ENCODE measurements around the gene CDC42EP2.
A peak's percentile ranks its signal among the peaks of the same experiment; 100 is the strongest.

CDC42EP2 gene

GRCh38 chr11:65300621-65301275, 13.9 kb upstream of the CDC42EP2 start:
- Histone ChIP-seq H3K4me1 (ENCODE audit: insufficient read depth, low read length) (peaks cover 16% of the 10 kb centered on the region; the same call in 1 of the 2 replicates), H3K4me3 (ENCODE audit: low read length) (no peak overlapping the region), H3K27me3 (ENCODE audit: insufficient read depth, low read length) (no peaks in the 10 kb centered on the region), H3K9ac (ENCODE audit: low read depth, low read length) (no peak overlapping the region), H3K27ac (ENCODE audit: low read length) (no peak overlapping the region), H3K36me3 (ENCODE audit: insufficient read depth, low read depth, low read length) (peaks cover 38% of the 10 kb centered on the region), H3K9me3 (ENCODE audit: insufficient read depth, low read depth, low read length) (no peaks in the 10 kb centered on the region)

DNA sequence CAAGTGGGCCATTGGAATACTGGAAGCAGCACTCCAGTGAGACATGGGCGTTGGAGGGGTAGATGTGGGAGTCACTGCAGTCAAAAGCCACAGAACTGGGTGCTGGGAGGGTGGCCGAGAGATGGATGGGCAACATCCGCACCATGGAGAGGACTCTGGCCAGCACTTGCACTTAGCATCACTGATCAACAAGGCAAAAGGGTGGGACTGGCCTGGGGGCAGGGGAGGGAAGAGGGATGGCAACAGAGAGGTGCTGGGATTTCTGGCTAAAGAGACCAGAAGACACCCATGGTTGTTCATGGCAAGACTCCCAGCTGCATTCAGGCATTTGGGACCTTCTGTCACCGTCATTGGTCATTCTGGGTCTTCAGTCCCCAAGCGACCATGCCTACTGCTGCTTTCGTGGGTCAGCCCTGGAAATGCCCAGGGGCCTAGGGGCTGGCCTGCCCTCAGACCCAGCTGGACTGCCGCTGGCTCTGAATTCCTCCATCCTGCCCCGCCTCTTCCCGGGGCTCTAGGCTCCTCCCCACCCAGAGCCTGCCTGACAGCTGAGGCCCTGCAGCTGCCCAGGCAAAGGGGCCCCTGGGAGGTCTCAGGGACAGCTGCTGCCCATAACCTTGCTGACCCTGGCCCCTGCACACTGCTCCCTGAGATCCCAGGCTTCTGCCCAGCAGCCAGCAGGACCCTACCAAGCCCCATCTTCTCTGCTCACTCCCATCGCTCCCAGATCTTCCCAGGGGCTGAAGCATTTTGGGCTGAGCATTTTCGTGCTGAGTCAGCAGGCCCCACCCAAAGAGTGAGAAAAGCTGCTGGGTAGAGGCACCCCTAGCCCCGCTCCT, 13.0 kb upstream of the CDC42EP2 start:
- Histone ChIP-seq H3K4me3 (ENCODE audit: low read length) (no peak overlapping the region), H3K9ac (ENCODE audit: low read depth, low read length) (peak overlapping the region; percentile 53; the same call in 1 of the 2 replicates), H3K4me1 (ENCODE audit: insufficient read depth, low read length) (peaks cover 16% of the 10 kb centered on the region; the same call in 1 of the 2 replicates), H3K9me3 (ENCODE audit: insufficient read depth, low read depth, low read length) (no peaks in the 10 kb centered on the region), H3K27ac (ENCODE audit: low read length) (peak overlapping the region; percentile 1), H3K27me3 (ENCODE audit: insufficient read depth, low read length) (no peaks in the 10 kb centered on the region), H3K36me3 (ENCODE audit: insufficient read depth, low read depth, low read length) (peaks cover 28% of the 10 kb centered on the region)

DNA sequence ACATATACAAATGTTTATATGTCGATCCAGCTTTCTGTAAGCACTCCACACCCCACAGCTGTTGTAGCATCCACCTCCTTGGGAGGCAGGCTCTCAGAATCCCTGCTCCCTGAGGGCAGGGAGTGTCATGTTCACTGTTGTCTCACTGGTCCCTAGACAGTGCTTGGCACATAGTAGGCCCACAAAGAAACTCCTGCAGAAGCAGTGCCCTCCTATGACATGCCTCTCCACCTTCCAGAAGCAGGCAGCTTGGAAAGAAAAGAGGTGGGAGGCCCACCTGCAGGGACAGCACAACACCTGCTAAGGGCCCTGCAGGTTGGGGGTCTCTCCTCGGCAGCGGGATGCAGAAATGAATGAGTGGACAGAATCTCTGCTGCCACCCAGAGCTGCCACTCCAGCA, 11.1 kb upstream of the CDC42EP2 start:
- H3K27ac ChIP-seq (ENCODE audit: low read length) = no peak overlapping the region
- no peak overlapping the region for H3K9ac ChIP-seq (ENCODE audit: low read depth, low read length)
- peaks cover 13% of the 10 kb centered on the region; the same call in 1 of the 2 replicates for H3K36me3 ChIP-seq (ENCODE audit: insufficient read depth, low read depth, low read length)

GRCh38 chr11:65304110-65304509, 10.6 kb upstream of the CDC42EP2 start:
- Histone ChIP-seq H3K9ac (ENCODE audit: low read depth, low read length) (no peak overlapping the region), H3K27me3 (ENCODE audit: insufficient read depth, low read length) (peaks cover 21% of the 10 kb centered on the region; the same call in 1 of the 2 replicates), H3K4me1 (ENCODE audit: insufficient read depth, low read length) (peaks cover 16% of the 10 kb centered on the region; the same call in 1 of the 2 replicates), H3K9me3 (ENCODE audit: insufficient read depth, low read depth, low read length) (no peaks in the 10 kb centered on the region), H3K4me3 (ENCODE audit: low read length) (no peak overlapping the region), H3K27ac (ENCODE audit: low read length) (no peak overlapping the region), H3K36me3 (ENCODE audit: insufficient read depth, low read depth, low read length) (peaks cover 7% of the 10 kb centered on the region; the same call in 1 of the 2 replicates)

More for the DNA sequence above, 11.1 kb upstream of the CDC42EP2 start:
- Histone ChIP-seq H3K27me3 (ENCODE audit: insufficient read depth, low read length) (peaks cover 15% of the 10 kb centered on the region; the same call in 1 of the 2 replicates), H3K9me3 (ENCODE audit: insufficient read depth, low read depth, low read length) (no peaks in the 10 kb centered on the region), H3K4me1 (ENCODE audit: insufficient read depth, low read length) (peaks cover 16% of the 10 kb centered on the region; the same call in 1 of the 2 replicates), H3K4me3 (ENCODE audit: low read length) (no peak overlapping the region)

DNA sequence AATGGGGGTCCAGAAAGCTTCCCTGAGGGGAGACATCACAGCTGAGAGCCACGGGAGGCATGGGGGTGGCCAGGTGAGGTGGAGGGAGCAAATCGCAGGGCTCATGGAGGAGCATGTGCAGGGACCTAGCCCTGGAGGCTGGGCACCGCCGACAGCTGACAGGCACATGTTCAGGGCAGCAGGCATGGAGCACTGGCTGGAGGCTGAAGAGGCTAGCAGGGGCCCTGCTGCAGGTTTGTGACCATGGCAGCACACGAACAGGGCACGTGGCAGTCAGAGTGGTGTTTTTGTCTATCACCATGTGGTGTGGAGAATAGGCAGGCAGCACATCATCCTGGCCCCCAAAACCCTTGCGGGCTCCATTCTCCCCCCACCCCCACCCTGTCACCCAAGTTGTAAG, 10.1 kb upstream of the CDC42EP2 start:
- no peak overlapping the region for H3K4me3 ChIP-seq (ENCODE audit: low read length)
- no peak overlapping the region for H3K9ac ChIP-seq (ENCODE audit: low read depth, low read length)
- H3K36me3 ChIP-seq (ENCODE audit: insufficient read depth, low read depth, low read length) = 0 out of 2 replicates have a peak, but pooled peaks cover 6% of the 10 kb centered on the region
- H3K9me3 ChIP-seq (ENCODE audit: insufficient read depth, low read depth, low read length) = no peaks in the 10 kb centered on the region
- H3K27me3 ChIP-seq (ENCODE audit: insufficient read depth, low read length) = peaks cover 21% of the 10 kb centered on the region; the same call in 1 of the 2 replicates
- no peak overlapping the region for H3K27ac ChIP-seq (ENCODE audit: low read length)
- H3K4me1 ChIP-seq (ENCODE audit: insufficient read depth, low read length) = peaks cover 16% of the 10 kb centered on the region; the same call in 1 of the 2 replicates

- H3K9ac ChIP-seq (ENCODE audit: low read depth, low read length) = no peak overlapping the region
- peaks cover 21% of the 10 kb centered on the region; the same call in 1 of the 2 replicates for H3K27me3 ChIP-seq (ENCODE audit: insufficient read depth, low read length)
- no peak overlapping the region for H3K27ac ChIP-seq (ENCODE audit: low read length)
- H3K4me3 ChIP-seq (ENCODE audit: low read length) = no peak overlapping the region
- peaks cover 16% of the 10 kb centered on the region; the same call in 1 of the 2 replicates for H3K4me1 ChIP-seq (ENCODE audit: insufficient read depth, low read length)
- no peaks in the 10 kb centered on the region for H3K9me3 ChIP-seq (ENCODE audit: insufficient read depth, low read depth, low read length)
- 0 out of 2 replicates have a peak, but pooled peaks cover 6% of the 10 kb centered on the region for H3K36me3 ChIP-seq (ENCODE audit: insufficient read depth, low read depth, low read length)
Observed at GRCh38 chr11:65305501-65306268, 9.0 kb upstream of the CDC42EP2 start.

DNA sequence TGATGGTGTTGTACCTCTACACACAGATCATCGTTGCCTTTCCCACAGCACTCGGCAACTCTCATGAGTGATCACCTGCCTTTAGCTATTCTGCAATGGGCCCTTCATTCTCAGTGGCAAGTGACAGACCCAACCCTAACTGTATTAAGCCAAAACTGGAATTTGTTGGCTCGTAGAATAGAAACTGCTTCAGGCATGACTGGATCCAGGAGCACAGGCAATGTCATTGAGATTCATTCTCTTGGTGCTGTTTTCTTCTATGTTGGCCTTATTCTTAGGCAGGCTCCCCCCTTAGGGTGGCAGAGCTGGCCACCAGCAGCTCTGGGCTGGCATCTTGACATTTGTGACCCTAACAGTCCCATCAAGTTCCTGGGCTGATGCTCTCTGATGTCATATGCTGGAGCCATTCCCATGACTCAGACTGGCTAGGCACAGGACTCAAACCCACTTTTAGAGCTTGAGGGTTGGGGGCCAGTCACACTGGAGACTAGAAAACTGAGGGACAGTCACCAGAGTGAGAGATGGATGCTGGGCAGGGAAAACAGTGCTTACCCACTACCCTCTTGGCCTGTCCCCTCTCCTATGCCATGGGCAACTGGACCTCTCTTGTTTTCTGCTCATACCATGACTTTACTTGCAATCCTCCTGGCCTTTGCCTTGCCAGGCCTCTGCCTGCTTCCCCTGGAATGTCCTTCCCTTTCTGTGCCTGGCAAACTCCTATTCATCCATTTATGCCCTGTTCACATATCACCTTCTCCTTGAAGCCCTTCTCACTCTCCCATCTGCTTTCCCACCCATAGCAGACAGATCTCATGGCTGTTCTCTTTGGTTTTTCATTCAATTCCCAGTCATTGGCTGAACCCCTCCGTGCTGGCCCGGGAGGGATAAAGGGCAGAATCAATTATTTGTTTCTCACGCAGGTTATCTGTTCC, 7.1 kb upstream of the CDC42EP2 start:
- H3K9ac ChIP-seq (ENCODE audit: low read depth, low read length) = no peak overlapping the region
- peaks cover 21% of the 10 kb centered on the region; the same call in 1 of the 2 replicates for H3K27me3 ChIP-seq (ENCODE audit: insufficient read depth, low read length)
- no peak overlapping the region for H3K27ac ChIP-seq (ENCODE audit: low read length)
- H3K4me3 ChIP-seq (ENCODE audit: low read length) = no peak overlapping the region
- H3K9me3 ChIP-seq (ENCODE audit: insufficient read depth, low read depth, low read length) = no peaks in the 10 kb centered on the region
- H3K4me1 ChIP-seq (ENCODE audit: insufficient read depth, low read length) = no peaks in the 10 kb centered on the region
- H3K36me3 ChIP-seq (ENCODE audit: insufficient read depth, low read depth, low read length) = 0 out of 2 replicates have a peak, but pooled peaks cover 6% of the 10 kb centered on the region

- Histone ChIP-seq H3K9ac (ENCODE audit: low read depth, low read length) (no peak overlapping the region), H3K27ac (ENCODE audit: low read length) (no peak overlapping the region), H3K4me1 (ENCODE audit: insufficient read depth, low read length) (no peaks in the 10 kb centered on the region), H3K27me3 (ENCODE audit: insufficient read depth, low read length) (peaks cover 27% of the 10 kb centered on the region), H3K9me3 (ENCODE audit: insufficient read depth, low read depth, low read length) (no peaks in the 10 kb centered on the region), H3K36me3 (ENCODE audit: insufficient read depth, low read depth, low read length) (0 out of 2 replicates have a peak, but pooled peaks cover 6% of the 10 kb centered on the region), H3K4me3 (ENCODE audit: low read length) (no peak overlapping the region)
Observed at GRCh38 chr11:65308281-65308891, 6.3 kb upstream of the CDC42EP2 start.

- H3K27ac ChIP-seq (ENCODE audit: low read length) = no peak overlapping the region
- H3K4me1 ChIP-seq (ENCODE audit: insufficient read depth, low read length) = no peaks in the 10 kb centered on the region
- H3K9ac ChIP-seq (ENCODE audit: low read depth, low read length) = no peak overlapping the region
- H3K36me3 ChIP-seq (ENCODE audit: insufficient read depth, low read depth, low read length) = 0 out of 2 replicates have a peak, but pooled peaks cover under 1% of the 10 kb centered on the region
- no peak overlapping the region for H3K4me3 ChIP-seq (ENCODE audit: low read length)
- H3K27me3 ChIP-seq (ENCODE audit: insufficient read depth, low read length) = peaks cover 33% of the 10 kb centered on the region
- H3K9me3 ChIP-seq (ENCODE audit: insufficient read depth, low read depth, low read length) = no peaks in the 10 kb centered on the region
Observed at GRCh38 chr11:65309006-65309405, 5.7 kb upstream of the CDC42EP2 start.

DNA sequence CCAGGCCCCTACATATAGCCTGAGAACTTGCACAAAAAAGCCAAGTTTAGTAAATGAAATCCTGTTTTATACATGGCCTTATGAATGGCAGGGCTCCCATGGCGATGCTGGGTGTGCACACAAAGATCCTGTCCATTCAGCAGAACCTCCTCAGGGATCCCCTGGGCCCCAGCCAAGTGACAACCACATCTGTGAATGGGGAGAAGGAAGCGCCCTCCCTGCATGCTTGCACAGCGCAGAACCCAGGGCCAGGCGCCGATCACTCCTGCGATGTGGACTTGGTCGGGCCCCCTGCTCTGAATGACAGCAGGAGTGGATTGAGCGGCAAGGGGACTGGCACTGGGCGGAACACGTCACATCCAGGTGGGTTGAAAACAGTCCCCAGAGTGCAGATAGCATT, 4.5 kb upstream of the CDC42EP2 start:
- H3K9me3 ChIP-seq (ENCODE audit: insufficient read depth, low read depth, low read length) = no peaks in the 10 kb centered on the region
- H3K4me1 ChIP-seq (ENCODE audit: insufficient read depth, low read length) = no peaks in the 10 kb centered on the region
- H3K27me3 ChIP-seq (ENCODE audit: insufficient read depth, low read length) = peaks cover 38% of the 10 kb centered on the region
- H3K4me3 ChIP-seq (ENCODE audit: low read length) = no peak overlapping the region
- no peak overlapping the region for H3K9ac ChIP-seq (ENCODE audit: low read depth, low read length)
- H3K36me3 ChIP-seq (ENCODE audit: insufficient read depth, low read depth, low read length) = no peaks in the 10 kb centered on the region
- no peak overlapping the region for H3K27ac ChIP-seq (ENCODE audit: low read length)

All from iPS-20b (cell line).